ENCODE measurements around the gene DEK.

The DEK gene

GRCh38 chr6:18254793-18255192, 9.5 kb downstream of the DEK start:
- H3K27me3 ChIP-seq (replicated peaks; ENCODE audit: insufficient read depth, low read length) = no peaks in the 10 kb centered on the region
- H3K79me2 ChIP-seq (ENCODE audit: low read length) = peaks cover 48% of the 10 kb centered on the region
- H3K9ac ChIP-seq (ENCODE audit: low read length) = no peak overlapping the region
- H3K4me1 ChIP-seq (ENCODE audit: low read length) = no peaks in the 10 kb centered on the region
- no peak for DNase-seq
- TF ChIP-seq EZH2 (optimal IDR thresholded peaks at IDR 0.05; ENCODE audit: low read depth, low read length) (no peak), CTCF (IDR thresholded peaks at IDR 0.05; ENCODE audit: low read length) (no peak), EZH2phosphoT487 (IDR thresholded peaks at IDR 0.05; ENCODE audit: low read length) (no peak)
- no peaks in the 10 kb centered on the region for H3K9me3 ChIP-seq (replicated peaks; ENCODE audit: insufficient read depth, low read length)
- no peaks in the 10 kb centered on the region for H3K9me2 ChIP-seq (replicated peaks; ENCODE audit: insufficient read depth, low read length)
- H4K20me1 ChIP-seq (ENCODE audit: insufficient read depth, low read length) = peaks cover 5% of the 10 kb centered on the region; the same call in 1 of the 2 replicates
- H3K4me2 ChIP-seq (ENCODE audit: low read depth, low read length) = no peak overlapping the region
- H3K36me3 ChIP-seq (replicated peaks; ENCODE audit: insufficient read depth, low read length) = peaks cover under 1% of the 10 kb centered on the region; the same call in 1 of the 2 replicates
- H3F3A ChIP-seq (ENCODE audit: insufficient read depth, low read length) = no peaks in the 10 kb centered on the region
- no peak overlapping the region for H2AFZ ChIP-seq (ENCODE audit: low read length)
- H3K27ac ChIP-seq (ENCODE audit: low read length) = no peak overlapping the region
- no peak overlapping the region for H3K4me3 ChIP-seq (ENCODE audit: low read length)

- Histone ChIP-seq H3K36me3 (replicated peaks; ENCODE audit: insufficient read depth, low read length) (peaks cover 4% of the 10 kb centered on the region; the same call in 1 of the 2 replicates), H4K20me1 (ENCODE audit: insufficient read depth, low read length) (no peaks in the 10 kb centered on the region), H3K79me2 (ENCODE audit: low read length) (peaks cover 37% of the 10 kb centered on the region), H3F3A (ENCODE audit: insufficient read depth, low read length) (no peaks in the 10 kb centered on the region), H3K27ac (ENCODE audit: low read length) (no peak overlapping the region), H3K4me3 (ENCODE audit: low read length) (no peak overlapping the region), H3K9ac (ENCODE audit: low read length) (no peak overlapping the region), H2AFZ (ENCODE audit: low read length) (no peak overlapping the region), H3K4me1 (ENCODE audit: low read length) (no peaks in the 10 kb centered on the region), H3K9me2 (replicated peaks; ENCODE audit: insufficient read depth, low read length) (no peaks in the 10 kb centered on the region), H3K27me3 (replicated peaks; ENCODE audit: insufficient read depth, low read length) (no peaks in the 10 kb centered on the region), H3K4me2 (ENCODE audit: low read depth, low read length) (no peak overlapping the region), H3K9me3 (replicated peaks; ENCODE audit: insufficient read depth, low read length) (no peaks in the 10 kb centered on the region)
- TF ChIP-seq EZH2 (optimal IDR thresholded peaks at IDR 0.05; ENCODE audit: low read depth, low read length) (no peak), CTCF (IDR thresholded peaks at IDR 0.05; ENCODE audit: low read length) (no peak), EZH2phosphoT487 (IDR thresholded peaks at IDR 0.05; ENCODE audit: low read length) (no peak)
- DNase-seq = no peak
Measured at GRCh38 chr6:18253635-18254034, 10.7 kb downstream of the DEK start.

DNA sequence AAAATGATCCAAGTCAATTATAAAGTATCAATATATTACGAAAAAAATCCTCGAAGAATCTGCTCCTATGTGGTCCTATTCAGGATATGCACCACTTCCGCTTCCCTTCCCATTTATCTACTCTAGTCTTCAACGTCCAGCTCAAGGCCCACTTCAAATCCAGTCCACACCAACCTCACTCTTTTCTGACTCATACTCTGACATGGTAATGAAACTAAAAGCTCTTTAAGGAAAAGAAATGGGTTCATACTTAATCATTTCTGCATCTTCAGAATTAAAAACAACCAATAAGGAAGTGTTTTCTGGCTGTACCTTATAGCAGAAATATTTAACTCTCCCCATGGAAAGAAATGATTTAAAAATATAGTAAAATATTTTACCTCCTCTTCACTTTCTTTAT, 15.1 kb downstream of the DEK start:
- no peak overlapping the region for H3K4me3 ChIP-seq (ENCODE audit: low read length)
- H3K9me2 ChIP-seq (replicated peaks; ENCODE audit: insufficient read depth, low read length) = no peaks in the 10 kb centered on the region; the same call in 1 of the 2 replicates
- H3K27me3 ChIP-seq (replicated peaks; ENCODE audit: insufficient read depth, low read length) = no peaks in the 10 kb centered on the region
- no peak overlapping the region for H3K9ac ChIP-seq (ENCODE audit: low read length)
- no peak overlapping the region for H2AFZ ChIP-seq (ENCODE audit: low read length)
- no peak for TF ChIP-seq EZH2 (optimal IDR thresholded peaks at IDR 0.05; ENCODE audit: low read depth, low read length)
- TF ChIP-seq EZH2phosphoT487 (IDR thresholded peaks at IDR 0.05; ENCODE audit: low read length) = no peak
- no peak for TF ChIP-seq CTCF (IDR thresholded peaks at IDR 0.05; ENCODE audit: low read length)
- H3K79me2 ChIP-seq (ENCODE audit: low read length) = peaks cover 11% of the 10 kb centered on the region
- no peak overlapping the region for H3K27ac ChIP-seq (ENCODE audit: low read length)
- no peaks in the 10 kb centered on the region for H3K9me3 ChIP-seq (replicated peaks; ENCODE audit: insufficient read depth, low read length)
- H4K20me1 ChIP-seq (ENCODE audit: insufficient read depth, low read length) = no peaks in the 10 kb centered on the region
- H3K36me3 ChIP-seq (replicated peaks; ENCODE audit: insufficient read depth, low read length) = peaks cover 8% of the 10 kb centered on the region; the same call in 1 of the 2 replicates
- no peaks in the 10 kb centered on the region for H3K4me1 ChIP-seq (ENCODE audit: low read length)
- no peak for DNase-seq
- H3K4me2 ChIP-seq (ENCODE audit: low read depth, low read length) = no peak overlapping the region
- no peaks in the 10 kb centered on the region for H3F3A ChIP-seq (ENCODE audit: insufficient read depth, low read length)
